HCT116 (cell line): ENCODE data around the gene ARHGAP8. TPM values are rescaled to one million over a fixed set of nuclear protein-coding genes. Genes with fewer than 3 reads are reported as not detected.

ENCODE experiments used
- ATAC-seq: fragments of 200-7000 bp; cut with Tn5 transposase; 2 replicates; pipeline ENCODE4 v1.9.1; 2020; ENCODE audit warnings: mild to moderate bottlenecking, moderate library complexity
- BruUV-seq: library from RNA; stranded (reverse); fragments of 400-500 nt; replicated peaks from 2 replicates; lab custom pipeline; 2021; lab: Mats Ljungman, UMichigan
- CTCF ChIA-PET: fragments of 300-600 bp; sonication (Branson Sonifier 250); formaldehyde crosslinking; loops from one replicate; lab custom pipeline; 2021; ENCODE audit warnings: antibody characterized with exemption; lab: Charles Lee
- POLR2A ChIA-PET: fragments of 300-600, 350-600 bp; sonication (Branson Sonifier 250); formaldehyde crosslinking; loops from one replicate; lab custom pipeline; 2021; ENCODE audit warnings: antibody characterized with exemption; lab: Charles Lee
- RAD21 ChIA-PET, 2 experiments: fragments of 300-600 bp; sonication (Branson Sonifier 250); formaldehyde crosslinking; loops; one replicate each; lab custom pipeline; 2023; ENCODE audit warnings: low total read pairs in 2 of 2; ENCODE audit not compliant: uncharacterized antibody in 2 of 2, unreplicated experiment in 2 of 2, low non-redundant PET in 1 of 2; lab: Charles Lee
- DNase-seq: peaks from one replicate; pipeline ENCODE4 v3.0.0-alpha.2; 2010; ENCODE audit warnings: low read depth, low spot score
- H2AFZ ChIP-seq: fragments of 200-600 bp; shearing (Covaris generic), sonication (generic); 2 replicates; pipeline ENCODE4 v1.6.1; 2017; ENCODE audit warnings: low read depth, mixed run types, mixed read lengths, antibody characterized with exemption, low read length; ENCODE audit not compliant: poor library complexity, severe bottlenecking
- H3K27ac ChIP-seq: 2 replicates; pipeline ENCODE4 v1.5.1; 2012; ENCODE audit warnings: low read depth, low read length
- H3K27me3 ChIP-seq: fragments of 200-600 bp; sonication (generic); 2 replicates; pipeline ENCODE4 v1.6.1; 2016; ENCODE audit warnings: mixed run types, low read length, mixed read lengths; ENCODE audit not compliant: insufficient read depth
- H3K36me3 ChIP-seq, 2 experiments: fragments of 200-500 bp in 1 of 2; fragments of 200-600 bp in 1 of 2; sonication (Bioruptor generic) in 1 of 2; sonication (generic) in 1 of 2; 2 replicates each; pipeline versions ENCODE4 v1.5.1 to v1.6.1; 2014 to 2016; ENCODE audit warnings: low read length in 2 of 2, inconsistent platforms in 1 of 2, mixed read lengths in 1 of 2, mixed run types in 1 of 2; ENCODE audit not compliant: insufficient read depth in 2 of 2, control insufficient read depth in 1 of 2
- H3K4me1 ChIP-seq, 2 experiments: fragments of 200-600 bp in 1 of 2; sonication (generic) in 1 of 2; 2 replicates each; pipeline versions ENCODE4 v1.5.1 to v1.6.1; 2012 to 2017; ENCODE audit warnings: low read length in 2 of 2, inconsistent platforms in 1 of 2, mild to moderate bottlenecking in 1 of 2, mixed read lengths in 1 of 2, mixed run types in 1 of 2, moderate library complexity in 1 of 2; ENCODE audit not compliant: insufficient read depth in 2 of 2, control insufficient read depth in 1 of 2
- H3K4me2 ChIP-seq: fragments of 200-600 bp; sonication (generic); 2 replicates; pipeline ENCODE4 v1.6.1; 2017; ENCODE audit warnings: mixed run types, low read length, mixed read lengths
- H3K4me3 ChIP-seq, 2 experiments: fragments of 200-600 bp in 1 of 2; sonication (generic) in 1 of 2; replicated peaks in 1 of 2; 2 replicates each; pipeline ENCODE4 v1.5.1; 2011 to 2016; ENCODE audit warnings: low read length in 2 of 2, control low read depth in 1 of 2, low read depth in 1 of 2, mild to moderate bottlenecking in 1 of 2, mixed read lengths in 1 of 2, mixed run types in 1 of 2
- H3K79me2 ChIP-seq: fragments of 200-600 bp; sonication (generic); 2 replicates; pipeline ENCODE4 v1.6.1; 2017; ENCODE audit warnings: mild to moderate bottlenecking, mixed run types, low read length, moderate library complexity, mixed read lengths; ENCODE audit not compliant: insufficient read depth
- H3K9ac ChIP-seq: fragments of 200-600 bp; sonication (generic); 2 replicates; pipeline ENCODE4 v1.6.1; 2016; ENCODE audit warnings: low read length, mixed read lengths
- H3K9me2 ChIP-seq: fragments of 200-600 bp; sonication (generic), shearing (Covaris generic); 2 replicates; pipeline ENCODE4 v1.6.1; 2017; ENCODE audit warnings: mixed run types, mild to moderate bottlenecking, moderate library complexity; ENCODE audit not compliant: insufficient read depth
- H3K9me3 ChIP-seq, 2 experiments: fragments of 200-500 bp in 1 of 2; fragments of 200-600 bp in 1 of 2; sonication (Bioruptor generic) in 1 of 2; sonication (generic) in 1 of 2; 2 replicates each; pipeline ENCODE4 v1.6.1; 2014 to 2017; ENCODE audit warnings: low read length in 2 of 2, mixed read lengths in 2 of 2, inconsistent platforms in 1 of 2, low read depth in 1 of 2, mild to moderate bottlenecking in 1 of 2, mixed run types in 1 of 2, moderate library complexity in 1 of 2; ENCODE audit not compliant: control insufficient read depth in 1 of 2, insufficient read depth in 1 of 2
- H4K20me1 ChIP-seq: fragments of 200-600 bp; sonication (generic), shearing (Covaris generic); 2 replicates; pipeline ENCODE4 v1.6.1; 2017; ENCODE audit warnings: mixed run types, mild to moderate bottlenecking, moderate library complexity; ENCODE audit not compliant: insufficient read depth
- ATF3 ChIP-seq: IDR thresholded peaks from 2 replicates; pipeline ENCODE4 v1.6.1; 2012
- CEBPB ChIP-seq: IDR thresholded peaks from 2 replicates; pipeline ENCODE4 v1.6.1; 2012; ENCODE audit warnings: low read depth
- CTCF ChIP-seq, 3 experiments: fragments of 200-600 bp in 1 of 3; sonication (generic) in 1 of 3; IDR thresholded peaks in 2 of 3; conservative IDR thresholded peaks in 1 of 3; 2 replicates each; pipeline ENCODE4 v1.5.1; 2012 to 2017; ENCODE audit warnings: low read depth in 2 of 3, low read length in 2 of 3, antibody characterized with exemption in 1 of 3, borderline replicate concordance in 1 of 3, control low read depth in 1 of 3, mild to moderate bottlenecking in 1 of 3, mixed read lengths in 1 of 3, mixed run types in 1 of 3, moderate library complexity in 1 of 3; ENCODE audit not compliant: insufficient read depth in 1 of 3
- EGR1 ChIP-seq: IDR thresholded peaks from 2 replicates; pipeline ENCODE4 v1.6.1; 2012; ENCODE audit warnings: low read depth
- EZH2 ChIP-seq: fragments of 200-600 bp; sonication (generic); IDR thresholded peaks from 2 replicates; pipeline ENCODE4 v1.6.1; 2017; ENCODE audit warnings: antibody characterized with exemption, mixed run types
- EZH2phosphoT487 ChIP-seq: fragments of 200-600 bp; IDR thresholded peaks from 2 replicates; pipeline ENCODE4 v1.6.1; 2018; ENCODE audit warnings: antibody characterized with exemption, borderline replicate concordance
- JUND ChIP-seq: IDR thresholded peaks from 2 replicates; pipeline ENCODE4 v1.6.1; 2012
- MAX ChIP-seq: IDR thresholded peaks from 2 replicates; pipeline ENCODE4 v1.6.1; 2012
- POLR2AphosphoS5 ChIP-seq: IDR thresholded peaks from 2 replicates; pipeline ENCODE4 v1.6.1; 2011; ENCODE audit warnings: mild to moderate bottlenecking, low read depth, low read length, moderate library complexity
- RAD21 ChIP-seq: IDR thresholded peaks from 2 replicates; pipeline ENCODE4 v1.6.1; 2012; ENCODE audit warnings: low read depth, mild to moderate bottlenecking
- SIN3A ChIP-seq: IDR thresholded peaks from 2 replicates; pipeline ENCODE4 v1.6.1; 2012; ENCODE audit warnings: low read depth
- SP1 ChIP-seq: IDR thresholded peaks from 2 replicates; pipeline ENCODE4 v1.6.1; 2012; ENCODE audit warnings: low read depth
- SRF ChIP-seq: IDR thresholded peaks from 2 replicates; pipeline ENCODE4 v1.6.1; 2012; ENCODE audit warnings: low read depth
- TCF7L2 ChIP-seq: IDR thresholded peaks from 2 replicates; pipeline ENCODE4 v1.7.0; 2011; ENCODE audit warnings: borderline replicate concordance, inconsistent platforms; ENCODE audit not compliant: insufficient read depth, insufficient read length; ENCODE audit errors: extremely low read depth
- YY1 ChIP-seq: IDR thresholded peaks from 2 replicates; pipeline ENCODE4 v1.6.1; 2011; ENCODE audit warnings: low read length, low read depth, moderate library complexity, mild to moderate bottlenecking; ENCODE audit not compliant: insufficient replicate concordance; ENCODE audit errors: extremely low read depth
- ZBTB33 ChIP-seq: IDR thresholded peaks from 2 replicates; pipeline ENCODE4 v1.6.1; 2011; ENCODE audit warnings: mild to moderate bottlenecking, low read length, moderate library complexity; ENCODE audit not compliant: insufficient replicate concordance; ENCODE audit errors: extremely low read depth
- ZFX ChIP-seq: fragments of 450-650 bp; IDR thresholded peaks from 2 replicates; pipeline ENCODE4 v1.6.1; 2017
- ZNF274 ChIP-seq: fragments of 200-500 bp; sonication (Bioruptor generic); IDR thresholded peaks from 2 replicates; pipeline ENCODE4 v1.6.1; 2014; ENCODE audit warnings: mild to moderate bottlenecking, low read depth, low read length, inconsistent platforms
- intact Hi-C: fragments of 100-400 bp; cut with micrococcal nuclease; formaldehyde crosslinking; loops from 2 replicates; pipeline ENCODE4 v1.10.0; 2022
- total RNA-seq: library from RNA; stranded (reverse); gene quantifications from one replicate; pipeline ENCODE4 v1.2.1, GENCODE V29; 2021; ENCODE audit not compliant: unreplicated experiment

Gene ARHGAP8
- total RNA-seq, 1 experiment from 2014 or later, result 67.5 TPM

- Histone ChIP-seq H4K20me1 (no peaks in the 10 kb centered on the region), H3K79me2 (peaks cover 41% of the 10 kb centered on the region), H3K4me3 (no peak overlapping the region), H3K9me3 (no peaks in the 10 kb centered on the region), H3K36me3 (0 out of 4 replicates have a peak, but pooled peaks cover 0 to 3% of the 10 kb centered on the region in 2 experiments), H2AFZ (no peak overlapping the region), H3K9ac (no peak overlapping the region), H3K27ac (no peak overlapping the region), H3K27me3 (no peaks in the 10 kb centered on the region), H3K4me1 (peaks cover 0 to 5% of the 10 kb centered on the region in 2 experiments; a peak in 1 of 4 replicates), H3K4me2 (no peak overlapping the region), H3K9me2 (no peaks in the 10 kb centered on the region)
- ChIA-PET POLR2A (no interaction called here), CTCF (interaction anchor here (0.7 kb wide), 1 partner anchor 10 kb away, joined by 3 read pairs; no protein-coding TSS in a partner anchor), RAD21 (no interaction called here)
- no TSS peak for BruUV-seq
- no peak for DNase-seq
- TF ChIP-seq CEBPB (no peak), EZH2phosphoT487 (no peak), CTCF (IDR thresholded peaks at IDR 0.05 in 2 of 3, conservative IDR thresholded peaks at IDR 0.05 in 1 of 3; ENCODE audit: borderline replicate concordance in 1 of 3, insufficient read depth in 1 of 3, low read depth in 2 of 3, low read length in 2 of 3) (no peak), SRF (no peak), YY1 (no peak), SIN3A (no peak), POLR2AphosphoS5 (no peak), ZFX (no peak), JUND (no peak), RAD21 (no peak), MAX (no peak), ATF3 (no peak), EZH2 (no peak), ZNF274 (no peak), ZBTB33 (no peak), SP1 (no peak), EGR1 (no peak), TCF7L2 (no peak)
- no peak for ATAC-seq
- intact Hi-C loops, result no loop called here
Measured at GRCh38 chr22:44797181-44797725, 44.9 kb downstream of the ARHGAP8 start.
